Mesothelial cell of epicardium (in vitro differentiated cells): Measurements from ENCODE around the gene ICA1. TPM values are rescaled to one million over a fixed set of nuclear protein-coding genes. Genes with fewer than 3 reads are reported as not detected.
"Not testable (repeated sequence)": the region's sequence is repeated elsewhere in the genome, so short reads cannot be mapped to it uniquely, and the experiment has no call there.

ENCODE experiments used
- DNase-seq, 2 experiments: peaks; one replicate each; pipeline ENCODE4 v3.0.0; 2021; ENCODE audit warnings: low spot score in 2 of 2; ENCODE audit not compliant: unreplicated experiment in 2 of 2
- H3K27ac Mint-ChIP-seq: 2 replicates; pipeline ENCODE4 v1.8.0; 2021; ENCODE audit warnings: mixed read lengths
- H3K27me3 Mint-ChIP-seq: 2 replicates; pipeline ENCODE4 v1.8.0; 2021; ENCODE audit warnings: low read depth, mixed read lengths
- H3K36me3 Mint-ChIP-seq: 2 replicates; pipeline ENCODE4 v1.8.0; 2021; ENCODE audit warnings: mixed read lengths
- H3K4me1 Mint-ChIP-seq: 2 replicates; pipeline ENCODE4 v1.8.0; 2021; ENCODE audit warnings: mixed read lengths
- H3K4me3 Mint-ChIP-seq: 2 replicates; pipeline ENCODE4 v1.8.0; 2021; ENCODE audit warnings: mild to moderate bottlenecking, moderate library complexity, mixed read lengths
- H3K9me3 Mint-ChIP-seq: 2 replicates; pipeline ENCODE4 v1.8.0; 2021; ENCODE audit warnings: mixed read lengths
- CTCF ChIP-seq: fragments of 200-600 bp; sonication (generic); IDR thresholded peaks from one replicate; pipeline ENCODE4 v1.5.0; 2021; ENCODE audit warnings: antibody characterized with exemption; ENCODE audit not compliant: unreplicated experiment
- total RNA-seq: library from RNA; stranded (reverse); gene quantifications from 3 replicates; pipeline ENCODE4 v1.2.1, GENCODE V29; 2021

Gene ICA1
- total RNA-seq, 1 donor from 2014 or later: 8.2 TPM

- no peak for DNase-seq
- TF ChIP-seq CTCF: no peak
- H3K9me3 Mint-ChIP-seq: peaks cover 32% of the 10 kb centered on the region
- no peak overlapping the region for H3K27ac Mint-ChIP-seq
- no peak overlapping the region for H3K4me3 Mint-ChIP-seq
- H3K27me3 Mint-ChIP-seq: peaks cover 2% of the 10 kb centered on the region
- no peaks in the 10 kb centered on the region for H3K4me1 Mint-ChIP-seq
- peaks cover 7% of the 10 kb centered on the region for H3K36me3 Mint-ChIP-seq
Measured at GRCh38 chr7:8103282-8103681, 158.7 kb downstream of the ICA1 start.

- Mint-ChIP-seq H3K9me3 (peaks cover 43% of the 10 kb centered on the region), H3K36me3 (peaks cover 13% of the 10 kb centered on the region)
- not testable (repeated sequence) for DNase-seq, H3K4me1 Mint-ChIP-seq, H3K4me3 Mint-ChIP-seq, H3K27me3 Mint-ChIP-seq, H3K27ac Mint-ChIP-seq
Measured at GRCh38 chr7:8101292-8101691, 160.7 kb downstream of the ICA1 start.

- Mint-ChIP-seq H3K27ac (no peak overlapping the region), H3K9me3 (peaks cover 26% of the 10 kb centered on the region), H3K4me1 (peaks cover 8% of the 10 kb centered on the region), H3K4me3 (no peak overlapping the region), H3K27me3 (peaks cover 2% of the 10 kb centered on the region), H3K36me3 (peaks cover 15% of the 10 kb centered on the region)
- DNase-seq: no peak
- TF ChIP-seq CTCF: no peak
Measured at GRCh38 chr7:8094164-8095140, 167.5 kb downstream of the ICA1 start.

- peaks cover 8% of the 10 kb centered on the region for H3K4me1 Mint-ChIP-seq
- no peak overlapping the region for H3K4me3 Mint-ChIP-seq
- H3K27me3 Mint-ChIP-seq: no peaks in the 10 kb centered on the region
- H3K27ac Mint-ChIP-seq: no peak overlapping the region
- peaks cover 10% of the 10 kb centered on the region for H3K36me3 Mint-ChIP-seq
- no peak for DNase-seq
- H3K9me3 Mint-ChIP-seq: peaks cover 5% of the 10 kb centered on the region
- TF ChIP-seq CTCF: no peak
Measured at GRCh38 chr7:8092140-8092539, 169.8 kb downstream of the ICA1 start.

GRCh38 chr7:8089036-8089780, 172.8 kb downstream of the ICA1 start:
- no peak for DNase-seq
- Mint-ChIP-seq H3K27me3 (no peaks in the 10 kb centered on the region), H3K27ac (no peak overlapping the region), H3K9me3 (no peaks in the 10 kb centered on the region), H3K36me3 (peaks cover 18% of the 10 kb centered on the region), H3K4me1 (peaks cover 8% of the 10 kb centered on the region), H3K4me3 (no peak overlapping the region)
- TF ChIP-seq CTCF: no peak

- Mint-ChIP-seq H3K27ac (no peak overlapping the region), H3K4me1 (no peaks in the 10 kb centered on the region), H3K9me3 (no peaks in the 10 kb centered on the region), H3K27me3 (no peaks in the 10 kb centered on the region), H3K4me3 (no peak overlapping the region), H3K36me3 (peaks cover 18% of the 10 kb centered on the region)
- DNase-seq: no peak
- TF ChIP-seq CTCF: no peak
Measured at GRCh38 chr7:8086239-8086638, 175.7 kb downstream of the ICA1 start.
